NCI-H2196 treated with DMSO at 0.1 percent for 48 hours (cell line): ENCODE data around the gene HOXD8.

Source experiments
- DNase-seq: peaks from one replicate; lab custom pipeline; 2025; ENCODE audit not compliant: unreplicated experiment; lab: John Stamatoyannopoulos, UW

The HOXD8 gene

GRCh38 chr2:176115883-176116813 lies 13.4 kb upstream of the HOXD8 start, which contains the start of gene HOXD10:
Gene HOXD10, plus strand, starts transcription at chr2:176116778. Its CDS starts 56 bp downstream, at chr2:176116834.
- no peak for DNase-seq

GRCh38 chr2:176117162-176117822 lies 12.2 kb upstream of the HOXD8 start:
- no peak for DNase-seq

DNA sequence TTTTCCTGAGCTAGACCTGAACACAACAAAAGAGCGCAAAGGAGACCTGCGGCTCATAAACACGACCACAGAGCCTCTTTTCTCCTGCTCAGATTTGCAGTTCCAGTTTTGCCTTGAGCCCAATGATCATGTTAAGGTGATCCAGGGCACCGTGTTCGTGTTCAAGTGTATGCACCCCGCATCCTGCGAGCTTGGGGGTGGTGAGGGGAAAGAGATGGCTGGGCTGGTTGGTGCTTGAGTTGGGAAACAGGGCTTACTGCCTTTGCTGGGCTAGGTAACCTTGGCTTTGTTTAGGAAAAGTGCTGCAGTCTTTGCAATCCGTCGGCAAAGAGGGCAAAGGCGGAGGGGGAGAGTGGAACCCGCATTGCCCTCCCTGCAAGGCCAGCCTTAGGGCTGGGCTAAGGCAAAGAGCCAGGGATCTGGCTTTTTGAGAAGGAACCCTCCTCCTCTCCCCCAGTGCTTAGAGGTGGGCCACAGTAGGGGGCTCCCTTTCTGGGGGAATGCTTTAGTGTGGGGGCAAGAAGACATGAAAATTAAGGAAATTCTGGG lies 11.6 kb upstream of the HOXD8 start:
- no peak for DNase-seq

DNA sequence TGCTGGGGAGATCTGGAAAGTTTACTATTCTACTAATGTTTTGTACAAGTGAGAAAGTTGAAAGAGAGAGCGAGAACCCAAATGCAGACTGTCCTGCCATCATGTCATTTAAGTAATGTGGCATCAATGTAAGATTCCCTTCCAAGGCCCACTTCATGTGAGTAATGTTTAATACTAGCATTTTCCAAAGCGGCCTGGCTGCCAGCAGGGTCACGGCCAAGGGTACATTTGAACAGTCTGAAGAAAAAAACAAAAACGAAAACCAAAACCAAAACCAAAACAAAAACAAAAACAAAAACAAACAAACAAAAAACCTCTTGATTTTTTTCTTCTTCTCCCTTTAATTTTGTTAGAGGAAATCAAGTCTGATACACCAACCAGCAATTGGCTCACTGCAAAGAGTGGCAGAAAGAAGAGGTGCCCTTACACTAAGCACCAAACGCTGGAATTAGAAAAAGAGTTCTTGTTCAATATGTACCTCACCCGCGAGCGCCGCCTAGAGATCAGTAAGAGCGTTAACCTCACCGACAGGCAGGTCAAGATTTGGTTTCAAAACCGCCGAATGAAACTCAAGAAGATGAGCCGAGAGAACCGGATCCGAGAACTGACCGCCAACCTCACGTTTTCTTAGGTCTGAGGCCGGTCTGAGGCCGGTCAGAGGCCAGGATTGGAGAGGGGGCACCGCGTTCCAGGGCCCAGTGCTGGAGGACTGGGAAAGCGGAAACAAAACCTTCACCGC lies 10.7 kb upstream of the HOXD8 start:
- DNase-seq: no peak

- no peak for DNase-seq
Observed at GRCh38 chr2:176120364-176121189, 8.9 kb upstream of the HOXD8 start.

DNA sequence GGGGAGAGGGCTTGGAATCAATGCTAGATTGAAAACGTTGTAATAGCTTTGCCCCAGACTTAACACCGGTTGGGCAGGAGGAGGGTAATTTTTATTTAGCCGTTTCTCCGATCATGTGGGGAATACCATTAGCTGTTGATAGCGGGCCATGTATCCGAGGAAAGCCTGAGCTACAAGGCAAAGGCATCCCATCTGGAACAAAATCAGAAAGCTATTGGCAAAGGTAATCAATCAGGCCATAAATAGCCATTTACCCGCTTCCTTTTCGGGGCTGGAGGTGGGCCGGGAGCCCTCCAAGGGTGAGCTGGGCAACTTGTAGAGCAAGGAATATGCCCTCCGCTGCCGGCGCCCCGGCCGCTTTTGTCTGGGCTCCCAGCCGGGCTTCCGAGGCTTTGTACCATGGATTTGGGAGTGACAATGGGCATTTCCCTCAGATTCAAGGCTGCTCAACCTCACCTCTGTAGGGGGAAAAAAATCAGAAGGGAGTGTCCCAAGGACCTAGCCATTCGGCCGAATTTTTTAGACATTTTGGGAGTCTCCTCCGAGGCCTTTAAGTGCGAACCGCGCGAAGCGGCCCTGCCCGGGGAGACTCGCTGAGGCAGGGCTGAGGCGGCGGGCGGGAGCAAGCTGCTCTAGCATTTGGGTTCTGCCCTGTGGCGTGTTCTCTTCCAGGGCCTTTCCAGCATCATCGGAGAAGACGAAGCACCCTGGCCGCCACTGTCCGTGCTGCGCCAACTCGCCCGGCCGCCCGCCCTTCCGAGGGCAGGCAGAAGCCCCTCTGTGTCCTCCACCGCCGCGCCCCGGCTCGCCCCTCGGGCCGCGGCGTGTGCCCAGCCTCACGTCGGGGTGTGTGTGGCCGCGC lies 8.1 kb upstream of the HOXD8 start:
- DNase-seq: no peak

GRCh38 chr2:176122052-176122682 lies 7.3 kb upstream of the HOXD8 start:
- DNase-seq: no peak

- no peak for DNase-seq
Observed at GRCh38 chr2:176122683-176123410, 6.7 kb upstream of the HOXD8 start, which contains the start of gene HOXD9. Gene HOXD9, plus strand, starts transcription at chr2:176122719. Its CDS starts 50 bp downstream, at chr2:176122769.

- DNase-seq: no peak
Observed at GRCh38 chr2:176123411-176124109, 5.9 kb upstream of the HOXD8 start.

- no peak for DNase-seq
Observed at GRCh38 chr2:176124110-176124946, 5.2 kb upstream of the HOXD8 start.

- DNase-seq: no peak
Observed at GRCh38 chr2:176124947-176125771, 4.3 kb upstream of the HOXD8 start.

GRCh38 chr2:176125772-176126054 lies 3.8 kb upstream of the HOXD8 start:
- DNase-seq: no peak

DNA sequence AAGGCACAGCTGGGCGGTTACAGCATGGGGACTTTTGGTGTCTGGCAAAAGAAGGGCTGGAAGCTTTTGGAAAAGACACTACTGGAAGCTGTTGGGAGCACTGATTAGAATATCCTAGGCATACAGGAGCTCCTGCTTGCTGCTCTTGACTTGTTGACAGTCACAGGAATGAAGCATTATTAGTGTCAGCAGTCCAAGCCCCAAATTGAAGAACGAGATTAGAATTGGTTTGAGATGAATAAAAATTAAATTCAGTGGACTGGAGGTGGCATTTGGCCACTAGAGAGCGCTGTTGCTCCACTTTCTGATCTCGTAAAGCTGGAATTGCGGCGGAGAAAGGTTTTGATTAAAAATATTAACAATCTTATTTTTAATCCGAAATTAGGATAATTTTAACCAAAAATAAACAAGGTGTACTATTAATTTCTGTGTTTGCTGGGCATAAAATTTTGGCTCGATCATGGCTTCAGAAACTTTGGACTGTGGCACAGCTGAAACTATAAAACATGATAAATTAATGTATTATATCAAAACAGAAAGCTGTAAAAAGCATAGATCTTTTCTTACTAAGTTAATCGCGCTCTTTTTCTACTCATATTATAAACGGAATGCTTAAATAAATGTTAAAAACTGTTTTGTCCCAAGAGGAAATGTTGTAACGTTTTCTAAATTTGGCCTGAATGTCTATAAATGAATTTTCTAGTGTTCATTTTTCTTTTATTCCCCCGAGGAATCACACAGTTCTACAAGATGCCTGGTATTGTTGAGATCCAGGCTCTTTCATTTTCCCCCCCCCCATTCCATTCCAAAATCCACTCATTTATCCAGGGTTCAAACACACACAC lies 2.4 kb upstream of the HOXD8 start:
- DNase-seq: peak; percentile 35

DNA sequence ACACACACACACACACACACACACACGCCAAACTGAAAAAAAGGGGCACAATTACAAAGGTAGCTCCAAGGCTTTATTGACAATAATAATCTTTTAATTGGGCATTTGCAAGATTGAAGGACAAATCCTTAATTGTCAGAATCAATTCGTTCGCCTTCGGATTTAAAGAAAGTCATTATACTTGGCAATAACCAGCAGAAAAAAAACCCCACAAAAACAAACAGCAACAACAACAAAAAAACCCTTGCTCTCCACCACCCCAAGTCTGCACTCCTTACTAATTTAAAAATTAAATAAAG lies 1.8 kb upstream of the HOXD8 start:
- DNase-seq: no peak
